H9 (cell line): ENCODE results near the gene RBBP9. TPM values are rescaled to one million over a fixed set of nuclear protein-coding genes. Genes with fewer than 3 reads are reported as not detected.

Experiments
- DNase-seq: peaks from one replicate; pipeline ENCODE4 v3.0.0-alpha.2; 2017
- H2AFZ ChIP-seq: one replicate; pipeline ENCODE4 v1.6.1; 2013; ENCODE audit warnings: mild to moderate bottlenecking, low read length, control low read depth, moderate library complexity
- H2AK5ac ChIP-seq: 2 replicates; pipeline ENCODE4 v1.6.1; 2013; ENCODE audit warnings: low read length, control low read depth, mixed read lengths; ENCODE audit not compliant: insufficient read length
- H2BK120ac ChIP-seq: one replicate; pipeline ENCODE4 v1.6.1; 2013; ENCODE audit warnings: low read depth, mild to moderate bottlenecking, low read length, control low read depth, inconsistent platforms; ENCODE audit not compliant: poor library complexity, severe bottlenecking
- H2BK12ac ChIP-seq: 2 replicates; pipeline ENCODE4 v1.6.1; 2013; ENCODE audit warnings: low read length, control low read depth, mixed read lengths, low read depth; ENCODE audit not compliant: insufficient read length
- H2BK15ac ChIP-seq: 2 replicates; pipeline ENCODE4 v1.6.1; 2013; ENCODE audit warnings: low read depth, low read length, control low read depth
- H2BK20ac ChIP-seq: one replicate; pipeline ENCODE4 v1.6.1; 2013; ENCODE audit warnings: low read depth, mild to moderate bottlenecking, low read length, control low read depth, inconsistent platforms; ENCODE audit not compliant: poor library complexity, severe bottlenecking
- H2BK5ac ChIP-seq: 2 replicates; pipeline ENCODE4 v1.6.1; 2013; ENCODE audit warnings: low read length, control low read depth, mixed read lengths; ENCODE audit not compliant: insufficient read length
- H3K14ac ChIP-seq: 2 replicates; pipeline ENCODE4 v1.6.1; 2013; ENCODE audit warnings: low read length, control low read depth; ENCODE audit not compliant: insufficient read depth
- H3K18ac ChIP-seq: 2 replicates; pipeline ENCODE4 v1.6.1; 2013; ENCODE audit warnings: low read depth, mild to moderate bottlenecking, mixed read lengths, low read length, control low read depth; ENCODE audit not compliant: insufficient read length
- H3K23ac ChIP-seq: 2 replicates; pipeline ENCODE4 v1.6.1; 2013; ENCODE audit warnings: low read length, control low read depth, mixed read lengths, low read depth; ENCODE audit not compliant: insufficient read length
- H3K23me2 ChIP-seq: 2 replicates; pipeline ENCODE4 v1.6.1; 2013; ENCODE audit warnings: low read depth, mild to moderate bottlenecking, mixed read lengths, low read length, control low read depth; ENCODE audit not compliant: insufficient read length, poor library complexity, severe bottlenecking
- H3K27ac ChIP-seq: 2 replicates; pipeline ENCODE4 v1.5.1; 2013; ENCODE audit warnings: low read length, control low read depth, mixed read lengths, low read depth; ENCODE audit not compliant: insufficient read length
- H3K27me3 ChIP-seq: 2 replicates; pipeline ENCODE4 v1.6.1; 2013; ENCODE audit warnings: low read length, control low read depth, inconsistent platforms; ENCODE audit not compliant: insufficient read depth
- H3K4ac ChIP-seq: 2 replicates; pipeline ENCODE4 v1.6.1; 2013; ENCODE audit warnings: low read depth, mild to moderate bottlenecking, control low read depth, inconsistent platforms, low read length, moderate library complexity
- H3K4me1 ChIP-seq: 2 replicates; pipeline ENCODE4 v1.6.1; 2013; ENCODE audit warnings: low read length, control low read depth, inconsistent platforms; ENCODE audit not compliant: insufficient read depth
- H3K4me2 ChIP-seq: 2 replicates; pipeline ENCODE4 v1.6.1; 2013; ENCODE audit warnings: low read length, control low read depth, mixed read lengths; ENCODE audit not compliant: insufficient read length, insufficient read depth
- H3K56ac ChIP-seq: 2 replicates; pipeline ENCODE4 v1.6.1; 2013; ENCODE audit warnings: low read depth, mild to moderate bottlenecking, mixed read lengths, low read length, control low read depth; ENCODE audit not compliant: insufficient read length
- H3K79me1 ChIP-seq: 2 replicates; pipeline ENCODE4 v1.6.1; 2013; ENCODE audit warnings: low read depth, mild to moderate bottlenecking, moderate library complexity, low read length, control low read depth, inconsistent platforms; ENCODE audit not compliant: insufficient read depth, poor library complexity, severe bottlenecking
- H3K79me2 ChIP-seq: 2 replicates; pipeline ENCODE4 v1.6.1; 2013; ENCODE audit warnings: low read length, control low read depth, inconsistent platforms; ENCODE audit not compliant: insufficient read depth
- H3K9ac ChIP-seq: 2 replicates; pipeline ENCODE4 v1.6.1; 2013; ENCODE audit warnings: low read length, control low read depth, mixed read lengths; ENCODE audit not compliant: insufficient read length; ENCODE audit errors: extremely low read depth
- H3K9me3 ChIP-seq: one replicate; pipeline ENCODE4 v1.6.1; 2013; ENCODE audit warnings: low read depth, low read length, inconsistent platforms; ENCODE audit not compliant: control insufficient read depth
- H3T11ph ChIP-seq: one replicate; pipeline ENCODE4 v1.6.1; 2013; ENCODE audit warnings: mild to moderate bottlenecking, low read length, control low read depth, inconsistent platforms
- H4K20me1 ChIP-seq: one replicate; pipeline ENCODE4 v1.6.1; 2013; ENCODE audit not compliant: control insufficient read depth, insufficient read length, insufficient read depth
- H4K5ac ChIP-seq: 2 replicates; pipeline ENCODE4 v1.6.1; 2013; ENCODE audit warnings: low read depth, mild to moderate bottlenecking, mixed read lengths, low read length, control low read depth; ENCODE audit not compliant: insufficient read length
- H4K8ac ChIP-seq: replicated peaks from 2 replicates; pipeline ENCODE4 v1.6.1; 2013; ENCODE audit warnings: low read length, control low read depth, mixed read lengths, low read depth; ENCODE audit not compliant: insufficient read length
- H4K91ac ChIP-seq: 2 replicates; pipeline ENCODE4 v1.6.1; 2013; ENCODE audit warnings: low read depth, mild to moderate bottlenecking, moderate library complexity, mixed read lengths, low read length, control low read depth; ENCODE audit not compliant: insufficient read length
- H3K27ac Mint-ChIP-seq, 3 experiments: 2 replicates in 2 of 3; 3 replicates in 1 of 3; pipeline ENCODE4 v1.8.0; 2020 to 2021; ENCODE audit warnings: mixed read lengths in 3 of 3, mild to moderate bottlenecking in 1 of 3, moderate library complexity in 1 of 3
- H3K27me3 Mint-ChIP-seq: 2 replicates; pipeline ENCODE4 v1.8.0; 2021; ENCODE audit warnings: low read depth, mild to moderate bottlenecking, moderate library complexity, mixed read lengths
- H3K36me3 Mint-ChIP-seq, 3 experiments: 2 replicates in 2 of 3; 3 replicates in 1 of 3; pipeline ENCODE4 v1.8.0; 2020 to 2021; ENCODE audit warnings: low read depth in 3 of 3, mixed read lengths in 3 of 3; ENCODE audit not compliant: insufficient read depth in 1 of 3
- H3K4me1 Mint-ChIP-seq, 2 experiments: 2 replicates each; pipeline ENCODE4 v1.8.0; 2020; ENCODE audit warnings: mixed read lengths in 2 of 2
- H3K4me3 Mint-ChIP-seq, 2 experiments: 2 replicates in 1 of 2; 3 replicates in 1 of 2; pipeline ENCODE4 v1.8.0; 2020 to 2021; ENCODE audit warnings: mild to moderate bottlenecking in 2 of 2, mixed read lengths in 2 of 2, moderate library complexity in 1 of 2
- H3K9me3 Mint-ChIP-seq, 2 experiments: 2 replicates in 1 of 2; 3 replicates in 1 of 2; pipeline ENCODE4 v1.8.0; 2020; ENCODE audit warnings: mild to moderate bottlenecking in 2 of 2, mixed read lengths in 2 of 2, moderate library complexity in 1 of 2
- WGBS: extraction: QIAGEN DNeasy Blood & Tissue Kit; methylation state at CpG from one replicate; pipeline ENCODE4 v1.1.7; 2013; ENCODE audit warnings: missing lambda C conversion rate, low lambda C conversion rate, mixed read lengths; ENCODE audit not compliant: insufficient read length; ENCODE audit errors: extremely low coverage; 5-methylcytosine and 5-hydroxymethylcytosine counted together
- total RNA-seq: library from RNA; stranded (reverse); gene quantifications from 2 replicates; pipeline ENCODE4 v1.2.1, GENCODE V29; 2021
- TF ChIP-seq, protein P1 (sequence below): fragments of 200-600 bp; sonication (generic); conservative IDR thresholded peaks from 3 replicates; pipeline ENCODE4 v1.8.0; 2021; ENCODE audit warnings: antibody characterized with exemption, mild to moderate bottlenecking

Gene RBBP9
- total RNA-seq, 1 experiment from 2014 or later, result 12.0 TPM

DNA sequence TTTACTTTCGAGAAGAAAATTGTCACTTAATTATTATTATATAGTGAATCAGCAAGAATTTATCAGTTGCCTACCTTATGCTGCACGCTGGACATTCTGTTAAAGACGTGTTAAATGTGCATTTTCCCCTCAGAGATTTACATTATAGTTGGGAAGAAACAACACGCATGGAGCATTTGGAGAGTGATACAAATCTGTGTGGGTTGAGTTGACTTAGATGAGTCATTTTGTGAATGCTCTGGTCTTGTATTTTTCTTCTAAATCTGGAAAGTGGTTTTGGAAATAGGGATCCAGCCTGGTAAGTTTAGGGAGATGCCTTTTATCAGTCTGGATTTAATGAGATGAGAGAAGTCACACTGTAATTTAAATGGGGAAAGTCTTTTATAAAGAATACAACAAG lies 46.2 kb upstream of the RBBP9 start:
- H3T11ph ChIP-seq, result no peak overlapping the region
- peaks cover 15 to 67% (median 44%) of the 10 kb centered on the region in 3 experiments for H3K36me3 Mint-ChIP-seq
- no peak overlapping the region for H3K18ac ChIP-seq

More for the DNA sequence above, 46.2 kb upstream of the RBBP9 start:
- Histone ChIP-seq H3K4ac (no peak overlapping the region), H2BK12ac (no peak overlapping the region), H2BK20ac (no peak overlapping the region), H3K23me2 (no peaks in the 10 kb centered on the region), H3K14ac (no peak overlapping the region), H2BK15ac (no peak overlapping the region), H3K27ac (no peak overlapping the region), H3K23ac (no peak overlapping the region), H3K4me2 (no peak overlapping the region), H4K91ac (no peak overlapping the region), H3K9me3 (no peaks in the 10 kb centered on the region), H3K79me2 (no peaks in the 10 kb centered on the region), H3K79me1 (no peaks in the 10 kb centered on the region), H4K20me1 (no peaks in the 10 kb centered on the region), H4K5ac (no peak overlapping the region), H3K4me1 (no peaks in the 10 kb centered on the region), H3K9ac (no peak overlapping the region), H2BK5ac (no peak overlapping the region), H4K8ac (no peak overlapping the region), H2BK120ac (no peak overlapping the region), H2AK5ac (no peak overlapping the region), H3K56ac (no peak overlapping the region), H3K27me3 (no peaks in the 10 kb centered on the region), H2AFZ (no peak overlapping the region)
- Mint-ChIP-seq H3K4me1 (no peaks in the 10 kb centered on the region), H3K9me3 (no peaks in the 10 kb centered on the region), H3K4me3 (no peak overlapping the region), H3K27me3 (no peaks in the 10 kb centered on the region), H3K27ac (peak overlapping the region in 1 of 3 experiments; percentile 62; a peak in 1 of 7 replicates)
- DNase-seq, result no peak
- no CpG with 5 or more reads among the region's 4 CpGs for WGBS
- TF ChIP-seq, protein P1, sequence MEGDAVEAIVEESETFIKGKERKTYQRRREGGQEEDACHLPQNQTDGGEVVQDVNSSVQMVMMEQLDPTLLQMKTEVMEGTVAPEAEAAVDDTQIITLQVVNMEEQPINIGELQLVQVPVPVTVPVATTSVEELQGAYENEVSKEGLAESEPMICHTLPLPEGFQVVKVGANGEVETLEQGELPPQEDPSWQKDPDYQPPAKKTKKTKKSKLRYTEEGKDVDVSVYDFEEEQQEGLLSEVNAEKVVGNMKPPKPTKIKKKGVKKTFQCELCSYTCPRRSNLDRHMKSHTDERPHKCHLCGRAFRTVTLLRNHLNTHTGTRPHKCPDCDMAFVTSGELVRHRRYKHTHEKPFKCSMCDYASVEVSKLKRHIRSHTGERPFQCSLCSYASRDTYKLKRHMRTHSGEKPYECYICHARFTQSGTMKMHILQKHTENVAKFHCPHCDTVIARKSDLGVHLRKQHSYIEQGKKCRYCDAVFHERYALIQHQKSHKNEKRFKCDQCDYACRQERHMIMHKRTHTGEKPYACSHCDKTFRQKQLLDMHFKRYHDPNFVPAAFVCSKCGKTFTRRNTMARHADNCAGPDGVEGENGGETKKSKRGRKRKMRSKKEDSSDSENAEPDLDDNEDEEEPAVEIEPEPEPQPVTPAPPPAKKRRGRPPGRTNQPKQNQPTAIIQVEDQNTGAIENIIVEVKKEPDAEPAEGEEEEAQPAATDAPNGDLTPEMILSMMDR, result no peak
